ENCODE results near the gene SPTBN5. TPM values are rescaled to one million over a fixed set of nuclear protein-coding genes. Genes with fewer than 3 reads are reported as not detected.

SPTBN5 gene
- total and polyA plus RNA-seq, 10 of the 15 experiments (the other 5 are each of a cell fraction or from before 2014, with no cell fraction given) = under 0.01 to 0.18 (median 0.04) TPM; not detected in 4

GRCh38 chr15:41919201-41919820, 25.5 kb upstream of the SPTBN5 start (continued):
- TF ChIP-seq, protein P1, sequence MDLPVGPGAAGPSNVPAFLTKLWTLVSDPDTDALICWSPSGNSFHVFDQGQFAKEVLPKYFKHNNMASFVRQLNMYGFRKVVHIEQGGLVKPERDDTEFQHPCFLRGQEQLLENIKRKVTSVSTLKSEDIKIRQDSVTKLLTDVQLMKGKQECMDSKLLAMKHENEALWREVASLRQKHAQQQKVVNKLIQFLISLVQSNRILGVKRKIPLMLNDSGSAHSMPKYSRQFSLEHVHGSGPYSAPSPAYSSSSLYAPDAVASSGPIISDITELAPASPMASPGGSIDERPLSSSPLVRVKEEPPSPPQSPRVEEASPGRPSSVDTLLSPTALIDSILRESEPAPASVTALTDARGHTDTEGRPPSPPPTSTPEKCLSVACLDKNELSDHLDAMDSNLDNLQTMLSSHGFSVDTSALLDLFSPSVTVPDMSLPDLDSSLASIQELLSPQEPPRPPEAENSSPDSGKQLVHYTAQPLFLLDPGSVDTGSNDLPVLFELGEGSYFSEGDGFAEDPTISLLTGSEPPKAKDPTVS (IDR thresholded peaks at IDR 0.05; ENCODE audit: low read depth, low read length) = no peak
- TF ChIP-seq POU2F2 (IDR thresholded peaks at IDR 0.05; ENCODE audit: borderline replicate concordance, low read depth, low read length) = no peak
- no peak for TF ChIP-seq ZNF384 (IDR thresholded peaks at IDR 0.05; ENCODE audit: borderline replicate concordance, low read depth, low read length)
- no peak for TF ChIP-seq ASH2L (IDR thresholded peaks at IDR 0.05; ENCODE audit: borderline replicate concordance, low read depth)
- no peak for TF ChIP-seq ZNF687 (IDR thresholded peaks at IDR 0.05)
- no peak for TF ChIP-seq ATF2 (IDR thresholded peaks at IDR 0.05; ENCODE audit: low read length)
- TF ChIP-seq KDM1A (IDR thresholded peaks at IDR 0.05; ENCODE audit: borderline replicate concordance) = no peak
- no peak for TF ChIP-seq HDAC2 (IDR thresholded peaks at IDR 0.05)

Data from GM12878 (cell line).